Measurements from ENCODE around the gene TEX26. TPM values are rescaled to one million over a fixed set of nuclear protein-coding genes. Genes with fewer than 3 reads are reported as not detected.

TEX26 gene
- total RNA-seq, 2 donors from 2014 or later = not detected

- H3K36me3 ChIP-seq = no peaks in the 10 kb centered on the region
- WGBS = 94% methylated on average over 1 of the region's 1 CpG
- no peaks in the 10 kb centered on the region for H3K4me1 ChIP-seq (replicated peaks)
- TF ChIP-seq POLR2A (IDR thresholded peaks at IDR 0.05) = no peak
- TF ChIP-seq CTCF (IDR thresholded peaks at IDR 0.05) = no peak
- TF ChIP-seq POLR2AphosphoS5 (IDR thresholded peaks at IDR 0.05) = no peak
- intact Hi-C loops (cut with DNase I) = no loop called here
- no peak for DNase-seq (ENCODE audit: low spot score)
- H3K27ac ChIP-seq = no peak overlapping the region
- no peak overlapping the region for H3K4me3 ChIP-seq
- H3K27me3 ChIP-seq (replicated peaks; ENCODE audit: insufficient read depth) = peaks cover 4% of the 10 kb centered on the region
- H3K9me3 ChIP-seq = no peaks in the 10 kb centered on the region
These were observed 4.9 kb upstream of the TEX26 start for GRCh38 chr13:30927595-30927994.

GRCh38 chr13:30928978-30929377 lies 3.5 kb upstream of the TEX26 start:
- H3K4me1 ChIP-seq (replicated peaks) = no peaks in the 10 kb centered on the region
- intact Hi-C loops (cut with DNase I) = no loop called here
- WGBS = 94% methylated on average over 5 of the region's 5 CpGs
- no peak overlapping the region for H3K4me3 ChIP-seq
- no peak for TF ChIP-seq POLR2A (IDR thresholded peaks at IDR 0.05)
- TF ChIP-seq CTCF (IDR thresholded peaks at IDR 0.05) = no peak
- no peak for TF ChIP-seq POLR2AphosphoS5 (IDR thresholded peaks at IDR 0.05)
- H3K27me3 ChIP-seq (replicated peaks; ENCODE audit: insufficient read depth) = no peaks in the 10 kb centered on the region
- H3K36me3 ChIP-seq = no peaks in the 10 kb centered on the region
- H3K27ac ChIP-seq = no peak overlapping the region
- no peak for DNase-seq (ENCODE audit: low spot score)
- H3K9me3 ChIP-seq = no peaks in the 10 kb centered on the region

- DNase-seq (ENCODE audit: low spot score) = no peak
- Histone ChIP-seq H3K4me3 (no peak overlapping the region), H3K9me3 (no peaks in the 10 kb centered on the region), H3K36me3 (no peaks in the 10 kb centered on the region), H3K27me3 (replicated peaks; ENCODE audit: insufficient read depth) (no peaks in the 10 kb centered on the region), H3K27ac (no peak overlapping the region), H3K4me1 (replicated peaks) (no peaks in the 10 kb centered on the region)
- intact Hi-C loops (cut with DNase I) = no loop called here
- TF ChIP-seq CTCF (IDR thresholded peaks at IDR 0.05) = no peak
- no peak for TF ChIP-seq POLR2A (IDR thresholded peaks at IDR 0.05)
- TF ChIP-seq POLR2AphosphoS5 (IDR thresholded peaks at IDR 0.05) = no peak
- WGBS = 96% methylated on average over 3 of the region's 3 CpGs
These were observed 856 bp downstream of the TEX26 start for GRCh38 chr13:30933354-30933670.

GRCh38 chr13:30934381-30934780 lies 1.9 kb downstream of the TEX26 start:
- no peaks in the 10 kb centered on the region for H3K36me3 ChIP-seq
- no peaks in the 10 kb centered on the region for H3K9me3 ChIP-seq
- no peak overlapping the region for H3K27ac ChIP-seq
- H3K4me1 ChIP-seq (replicated peaks) = no peaks in the 10 kb centered on the region
- no peaks in the 10 kb centered on the region for H3K27me3 ChIP-seq (replicated peaks; ENCODE audit: insufficient read depth)
- H3K4me3 ChIP-seq = no peak overlapping the region
- 81% methylated on average over 6 of the region's 6 CpGs for WGBS
- TF ChIP-seq POLR2A (IDR thresholded peaks at IDR 0.05) (no peak), POLR2AphosphoS5 (IDR thresholded peaks at IDR 0.05) (no peak), CTCF (IDR thresholded peaks at IDR 0.05) (no peak)
- no peak for DNase-seq (ENCODE audit: low spot score)
- intact Hi-C loops (cut with DNase I) = no loop called here

GRCh38 chr13:30934803-30935202 lies 2.3 kb downstream of the TEX26 start:
- Histone ChIP-seq H3K4me1 (replicated peaks) (no peaks in the 10 kb centered on the region), H3K27me3 (replicated peaks; ENCODE audit: insufficient read depth) (no peaks in the 10 kb centered on the region), H3K4me3 (no peak overlapping the region), H3K36me3 (no peaks in the 10 kb centered on the region), H3K9me3 (no peaks in the 10 kb centered on the region), H3K27ac (no peak overlapping the region)
- no peak for TF ChIP-seq CTCF (IDR thresholded peaks at IDR 0.05)
- 94% methylated on average over 3 of the region's 3 CpGs for WGBS
- intact Hi-C loops (cut with DNase I) = no loop called here
- DNase-seq (ENCODE audit: low spot score) = no peak
